Activated naive CD4-positive, alpha-beta T cell treated with anti-CD3 and anti-CD28 coated beads, Interleukin-2, amount 10 ng/mL, durations not matched to agents 5 hours and 36 hours (primary cell): ENCODE data around the gene PPP1R7. TPM values are rescaled to one million over a fixed set of nuclear protein-coding genes. Genes with fewer than 3 reads are reported as not detected.

Experiments used
- total RNA-seq, 2 experiments: library from RNA; stranded (reverse); gene quantifications; one replicate each; pipeline ENCODE4 v1.2.3, GENCODE V29; 2021

PPP1R7 gene, protein sequence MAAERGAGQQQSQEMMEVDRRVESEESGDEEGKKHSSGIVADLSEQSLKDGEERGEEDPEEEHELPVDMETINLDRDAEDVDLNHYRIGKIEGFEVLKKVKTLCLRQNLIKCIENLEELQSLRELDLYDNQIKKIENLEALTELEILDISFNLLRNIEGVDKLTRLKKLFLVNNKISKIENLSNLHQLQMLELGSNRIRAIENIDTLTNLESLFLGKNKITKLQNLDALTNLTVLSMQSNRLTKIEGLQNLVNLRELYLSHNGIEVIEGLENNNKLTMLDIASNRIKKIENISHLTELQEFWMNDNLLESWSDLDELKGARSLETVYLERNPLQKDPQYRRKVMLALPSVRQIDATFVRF
- 10 to 100 TPM; 79.8 to 84.2 TPM for total RNA-seq

DNA sequence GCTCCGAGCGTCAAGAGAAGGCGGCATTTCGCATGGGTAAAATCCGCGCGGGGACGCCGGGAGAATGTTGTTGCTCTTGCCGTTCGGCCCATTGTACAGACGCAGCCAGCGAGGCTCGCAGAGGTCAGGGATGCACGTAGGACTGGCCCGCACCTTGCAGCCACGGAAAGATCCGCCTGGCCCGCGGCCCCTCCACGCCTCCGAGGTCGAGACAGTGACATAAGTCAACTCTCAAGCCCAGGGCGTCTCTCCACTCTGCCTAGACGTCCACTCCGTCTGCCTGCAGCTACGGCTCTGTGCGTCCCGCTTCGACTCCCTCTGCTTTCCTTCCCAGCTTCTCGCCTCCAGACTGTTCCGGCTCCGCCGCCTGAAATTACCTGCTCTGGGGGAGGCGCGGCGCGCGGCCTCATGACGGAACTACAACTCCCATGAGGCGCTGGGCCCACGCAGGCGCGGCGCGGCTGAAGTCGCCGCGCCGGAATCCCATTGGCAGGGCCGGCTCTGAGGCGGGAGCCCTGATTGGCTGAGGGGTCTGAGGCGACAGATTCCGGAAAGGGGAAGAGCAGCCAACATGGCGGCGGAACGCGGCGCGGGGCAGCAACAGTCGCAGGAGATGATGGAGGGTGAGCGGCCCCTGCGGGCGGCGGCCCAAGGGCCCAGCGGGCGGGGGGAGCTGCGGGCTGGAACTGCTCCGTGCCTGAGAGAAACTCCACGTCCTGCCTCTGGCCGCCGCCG, at the start of gene PPP1R7:
Gene PPP1R7 (plus strand): TSS at position 543 of the 735 bp plus-strand sequence. CDS start 29 bp downstream, at position 572.

DNA sequence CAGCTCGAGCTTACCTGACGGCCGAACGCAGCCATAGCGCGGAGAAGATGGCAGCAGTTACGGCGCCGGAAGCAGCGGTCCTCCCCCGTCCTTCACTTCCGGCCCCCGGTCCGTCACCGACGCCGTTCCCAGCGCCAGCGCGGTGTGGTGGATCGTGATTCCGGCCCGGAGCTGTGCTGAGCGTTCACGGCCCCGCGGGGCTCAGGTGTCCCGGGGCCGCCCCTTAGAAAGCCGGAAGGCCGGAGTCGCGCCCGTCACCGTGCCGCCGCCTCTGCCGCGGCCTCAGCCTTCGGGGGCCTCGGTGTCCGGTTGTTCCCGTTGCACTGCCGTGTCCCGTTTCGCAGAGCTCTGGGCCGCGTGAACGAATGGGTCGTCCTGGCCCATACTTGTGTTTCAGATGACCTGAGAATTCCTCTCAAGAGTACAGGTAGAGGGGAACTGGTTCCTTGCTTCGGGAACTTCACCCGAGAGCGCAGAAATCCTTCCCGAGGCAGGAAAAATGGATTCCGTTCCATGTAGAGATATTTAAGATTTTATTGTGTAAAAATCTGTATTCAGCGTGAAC, 47.9 kb upstream of the PPP1R7 start, which contains the start of gene MTERF4:
Gene MTERF4 (minus strand): TSS at position 49 of the 565 bp plus-strand sequence. CDS start 14 bp downstream, at position 35.

DNA sequence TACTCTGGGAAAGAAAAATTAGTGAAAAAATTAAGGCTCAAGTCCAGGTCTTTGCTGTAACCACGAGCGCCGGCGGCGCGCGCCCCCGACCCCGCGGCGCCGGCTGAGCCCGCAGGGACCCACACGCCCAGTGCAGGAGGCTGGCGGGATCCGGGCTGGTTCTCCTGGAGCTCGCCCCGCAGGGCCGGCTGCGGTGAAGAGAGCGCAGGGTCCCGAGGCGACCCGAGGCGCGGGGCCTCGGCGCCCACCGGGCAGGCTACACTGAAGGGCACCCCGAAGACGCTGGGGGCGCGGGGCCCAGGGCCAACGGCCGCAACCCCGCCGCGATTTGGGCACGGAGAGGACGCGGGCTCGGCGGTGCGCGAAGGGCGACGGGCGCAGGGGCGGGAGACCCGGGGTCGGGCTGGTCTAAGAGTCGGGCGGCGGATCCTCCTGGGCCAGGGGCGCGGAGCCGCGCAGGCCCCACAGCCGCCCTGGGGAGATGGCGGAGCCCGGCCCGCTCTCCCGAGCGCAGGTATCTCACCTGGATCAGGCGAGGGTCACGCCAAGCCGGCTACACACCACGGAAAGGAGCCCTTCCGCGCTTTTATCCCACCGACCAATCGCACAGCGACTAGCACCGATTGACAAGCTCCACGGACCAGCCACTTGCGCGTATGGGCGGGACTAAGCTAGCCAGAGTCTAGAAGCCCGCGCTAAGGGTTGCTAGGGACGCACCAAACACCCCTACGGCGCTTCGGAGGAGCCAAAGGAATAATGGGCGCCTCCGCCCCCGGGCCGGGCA, 1.2 kb upstream of the PPP1R7 start, which contains the start of gene PASK:
Gene PASK (minus strand): TSS at position 582 of the 784 bp plus-strand sequence. CDS start 6,440 bp downstream, outside the sequence.

DNA sequence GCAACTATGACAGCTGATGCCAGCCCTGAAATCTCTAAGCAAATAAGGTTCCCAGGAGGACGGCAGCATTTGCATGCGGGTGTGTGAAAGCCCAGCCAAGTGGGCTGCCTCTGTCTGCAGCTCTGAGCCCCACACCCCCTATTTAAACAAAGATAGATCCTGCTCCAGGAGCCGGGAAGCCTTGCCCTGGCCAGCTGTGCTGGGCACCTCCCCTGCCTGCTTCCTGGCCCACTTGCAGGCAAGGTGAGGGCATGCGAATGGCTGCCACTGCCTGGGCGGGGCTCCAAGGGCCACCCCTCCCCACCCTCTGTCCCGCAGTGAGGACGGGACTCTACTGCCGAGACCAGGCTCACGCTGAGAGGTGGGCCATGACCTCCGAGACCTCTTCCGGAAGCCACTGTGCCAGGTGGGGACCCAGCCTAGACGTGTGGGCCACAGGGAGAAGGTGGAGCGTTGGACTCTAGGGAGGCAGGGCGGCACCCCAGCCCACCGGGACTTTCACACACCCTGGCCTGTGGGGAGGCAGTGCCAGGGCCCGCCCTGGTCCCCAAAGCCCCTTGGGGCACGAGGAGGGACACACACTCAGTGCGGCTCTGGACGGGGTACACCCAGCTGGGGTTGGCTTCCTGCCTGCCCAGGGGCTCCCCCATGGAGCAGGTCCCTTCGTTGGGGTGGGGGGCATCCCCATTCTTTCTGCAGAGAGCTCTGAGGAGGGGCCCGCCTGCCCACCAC, 38.3 kb downstream of the PPP1R7 start, which contains the start of gene ANO7:
Gene ANO7 (plus strand): TSS at position 317 of the 732 bp plus-strand sequence. CDS start 1,387 bp downstream, outside the sequence.

Other genes with a start within 250 kb of the PPP1R7 start
- gene CROCC2, start 244.1 kb upstream of the PPP1R7 start, total RNA-seq: not detected
- 10 to 100 TPM; 14.4 to 15.2 TPM for gene SNED1, start 151.8 kb upstream of the PPP1R7 start, total RNA-seq
- gene MTERF4, start 48.2 kb upstream of the PPP1R7 start, total RNA-seq: 10 to 100 TPM; 53.5 to 56.9 TPM
- gene PASK, start 995 bp upstream of the PPP1R7 start, total RNA-seq: 10 to 100 TPM; 50.8 to 58.5 TPM
- gene ANO7, start 38.2 kb downstream of the PPP1R7 start, total RNA-seq: under 1 TPM; 0.45 to 0.77 TPM
- 100 to 1,000 TPM; 163 to 180 TPM for gene HDLBP, start 165.2 kb downstream of the PPP1R7 start, total RNA-seq
- 100 to 1,000 TPM; 279 to 281 TPM for gene SEPTIN2, start 165.5 kb downstream of the PPP1R7 start, total RNA-seq
- gene FARP2, start 205.8 kb downstream of the PPP1R7 start, total RNA-seq: 10 to 100 TPM; 11.9 to 13.3 TPM